WTC11 (cell line): Measurements from ENCODE around the gene SLC18A2. TPM values are rescaled to one million over a fixed set of nuclear protein-coding genes. Genes with fewer than 3 reads are reported as not detected.

ENCODE experiments used
- ATAC-seq: fragments of 200-7000 bp; cut with Tn5 transposase; 2 replicates; pipeline ENCODE4 v1.10.0; 2021; ENCODE audit warnings: mild to moderate bottlenecking, moderate library complexity
- CTCF ChIA-PET: fragments of 300-600 bp; sonication (Branson Sonifier 250); formaldehyde crosslinking; loops from one replicate; lab custom pipeline; 2021; ENCODE audit warnings: antibody characterized with exemption; lab: Charles Lee
- POLR2A ChIA-PET: fragments of 350-600 bp; sonication (Branson Sonifier 250); formaldehyde crosslinking; loops from one replicate; lab custom pipeline; 2021; ENCODE audit warnings: antibody characterized with exemption; lab: Charles Lee
- DNase-seq: peaks from one replicate; pipeline ENCODE4 v3.0.0; 2021; ENCODE audit warnings: low spot score
- H3K27ac Mint-ChIP-seq: 2 replicates; pipeline ENCODE4 v1.8.0; 2021; ENCODE audit warnings: mixed read lengths
- H3K27me3 Mint-ChIP-seq: 2 replicates; pipeline ENCODE4 v1.8.0; 2021; ENCODE audit warnings: low read depth, mild to moderate bottlenecking, moderate library complexity, mixed read lengths
- H3K36me3 Mint-ChIP-seq: 2 replicates; pipeline ENCODE4 v1.8.0; 2021; ENCODE audit warnings: mixed read lengths
- H3K4me1 Mint-ChIP-seq: 2 replicates; pipeline ENCODE4 v1.8.0; 2022; ENCODE audit warnings: mixed read lengths
- H3K4me3 Mint-ChIP-seq: 2 replicates; pipeline ENCODE4 v1.8.0; 2021; ENCODE audit warnings: mild to moderate bottlenecking, moderate library complexity, mixed read lengths
- H3K9me3 Mint-ChIP-seq: 2 replicates; pipeline ENCODE4 v1.8.0; 2021; ENCODE audit warnings: mixed read lengths
- FOXJ3 ChIP-seq: sonication (generic); formaldehyde crosslinking; IDR thresholded peaks from 2 replicates; pipeline ENCODE4 v1.9.0; 2021; ENCODE audit warnings: missing genetic modification reagents, mild to moderate bottlenecking, borderline replicate concordance
- GTF2I ChIP-seq: fragments of 250-450 bp; sonication (Bioruptor Pico); conservative IDR thresholded peaks from 2 replicates; pipeline ENCODE4 v1.4.0; 2021; ENCODE audit warnings: mild to moderate bottlenecking
- NFE2L1 ChIP-seq: sonication (generic); formaldehyde crosslinking; IDR thresholded peaks from 2 replicates; pipeline ENCODE4 v1.8.1; 2023; ENCODE audit warnings: missing genetic modification reagents
- NR1H2 ChIP-seq: sonication (generic); formaldehyde crosslinking; IDR thresholded peaks from 2 replicates; pipeline ENCODE4 v1.9.0; 2021; ENCODE audit warnings: mild to moderate bottlenecking, moderate library complexity, missing genetic modification reagents
- RORB ChIP-seq: fragments of 250-450 bp; sonication (Bioruptor Pico); IDR thresholded peaks from 2 replicates; pipeline ENCODE4 v1.9.0; 2021; ENCODE audit warnings: mild to moderate bottlenecking
- SOX15 ChIP-seq: fragments of 250-450 bp; sonication (Bioruptor Pico); IDR thresholded peaks from 2 replicates; pipeline ENCODE4 v1.9.0; 2021; ENCODE audit warnings: mild to moderate bottlenecking
- ZBTB21 ChIP-seq: sonication (generic); formaldehyde crosslinking; IDR thresholded peaks from 2 replicates; pipeline ENCODE4 v1.8.1; 2023; ENCODE audit warnings: mild to moderate bottlenecking, missing genetic modification reagents, borderline replicate concordance
- ZNF263 ChIP-seq: sonication (generic); formaldehyde crosslinking; IDR thresholded peaks from 2 replicates; pipeline ENCODE4 v1.8.1; 2022; ENCODE audit warnings: low read depth, mild to moderate bottlenecking, moderate library complexity, missing genetic modification reagents
- ZNF317 ChIP-seq: sonication (generic); formaldehyde crosslinking; IDR thresholded peaks from 2 replicates; pipeline ENCODE4 v1.8.1; 2023; ENCODE audit warnings: low read depth, mild to moderate bottlenecking, moderate library complexity, missing genetic modification reagents, borderline replicate concordance
- total RNA-seq: library from RNA; stranded (reverse); gene quantifications from 3 replicates; pipeline ENCODE4 v1.2.3, GENCODE V29; 2021
- TF ChIP-seq, protein P1 (sequence below): fragments of 250-450 bp; sonication (Bioruptor Pico); IDR thresholded peaks from 2 replicates; pipeline ENCODE4 v1.8.0; 2021; ENCODE audit warnings: mild to moderate bottlenecking
- TF ChIP-seq, protein P2 (sequence below): fragments of 200-600 bp; IDR thresholded peaks from 2 replicates; pipeline ENCODE4 v1.8.0; 2022; ENCODE audit warnings: antibody characterized with exemption
- TF ChIP-seq, protein P3 (sequence below): sonication (generic); formaldehyde crosslinking; IDR thresholded peaks from 2 replicates; pipeline ENCODE4 v1.8.0; 2022; ENCODE audit warnings: mild to moderate bottlenecking, missing genetic modification reagents
- TF ChIP-seq, protein P4 (sequence below): sonication (generic); formaldehyde crosslinking; IDR thresholded peaks from 2 replicates; pipeline ENCODE4 v1.8.1; 2023; ENCODE audit warnings: mild to moderate bottlenecking, moderate library complexity, missing genetic modification reagents

The SLC18A2 gene
- total RNA-seq, 1 experiment from 2014 or later, result 5.9 TPM

DNA sequence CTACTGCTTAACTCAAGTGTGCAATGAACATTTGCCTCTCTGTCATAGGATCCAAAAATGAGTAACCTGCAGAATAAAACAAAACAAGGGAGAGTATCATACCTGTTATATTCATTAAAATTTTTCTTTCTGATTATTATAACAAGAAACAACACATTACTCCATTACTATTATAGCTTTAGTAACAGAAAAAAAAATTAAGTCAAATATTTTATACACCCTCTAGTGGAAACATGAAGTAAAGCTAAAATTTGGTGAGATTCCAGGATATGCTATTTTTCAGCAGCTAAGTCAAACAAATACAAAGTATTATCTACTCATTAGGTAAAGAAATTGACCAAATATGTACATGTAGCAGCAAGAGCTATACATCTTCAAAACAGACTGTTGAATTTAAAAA lies 78.0 kb downstream of the SLC18A2 start:
- Mint-ChIP-seq H3K4me1 (peaks cover 25% of the 10 kb centered on the region), H3K27me3 (no peaks in the 10 kb centered on the region), H3K4me3 (no peak overlapping the region)
- DNase-seq (no peak), ATAC-seq (no peak)
- TF ChIP-seq NR1H2 (CRISPR knock-in tag) (no peak), FOXJ3 (CRISPR knock-in tag) (no peak), ZBTB21 (CRISPR knock-in tag) (no peak), ZNF317 (CRISPR knock-in tag) (no peak), SOX15 (CRISPR knock-in tag) (no peak)
- TF ChIP-seq, protein P1, sequence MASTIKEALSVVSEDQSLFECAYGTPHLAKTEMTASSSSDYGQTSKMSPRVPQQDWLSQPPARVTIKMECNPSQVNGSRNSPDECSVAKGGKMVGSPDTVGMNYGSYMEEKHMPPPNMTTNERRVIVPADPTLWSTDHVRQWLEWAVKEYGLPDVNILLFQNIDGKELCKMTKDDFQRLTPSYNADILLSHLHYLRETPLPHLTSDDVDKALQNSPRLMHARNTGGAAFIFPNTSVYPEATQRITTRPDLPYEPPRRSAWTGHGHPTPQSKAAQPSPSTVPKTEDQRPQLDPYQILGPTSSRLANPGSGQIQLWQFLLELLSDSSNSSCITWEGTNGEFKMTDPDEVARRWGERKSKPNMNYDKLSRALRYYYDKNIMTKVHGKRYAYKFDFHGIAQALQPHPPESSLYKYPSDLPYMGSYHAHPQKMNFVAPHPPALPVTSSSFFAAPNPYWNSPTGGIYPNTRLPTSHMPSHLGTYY, result no peak
- TF ChIP-seq, all 79 proteins: peak for 0
- POLR2A ChIA-PET, result no interaction called here
- H3K36me3 Mint-ChIP-seq, result no peaks in the 10 kb centered on the region
- no peak overlapping the region for H3K27ac Mint-ChIP-seq
- CTCF ChIA-PET, result interaction anchor here (0.7 to 4.6 kb wide), 20 partner anchors 9 to 143 kb away, joined by 3 to 119 read pairs (median 4); no protein-coding TSS in a partner anchor
- no peaks in the 10 kb centered on the region for H3K9me3 Mint-ChIP-seq

DNA sequence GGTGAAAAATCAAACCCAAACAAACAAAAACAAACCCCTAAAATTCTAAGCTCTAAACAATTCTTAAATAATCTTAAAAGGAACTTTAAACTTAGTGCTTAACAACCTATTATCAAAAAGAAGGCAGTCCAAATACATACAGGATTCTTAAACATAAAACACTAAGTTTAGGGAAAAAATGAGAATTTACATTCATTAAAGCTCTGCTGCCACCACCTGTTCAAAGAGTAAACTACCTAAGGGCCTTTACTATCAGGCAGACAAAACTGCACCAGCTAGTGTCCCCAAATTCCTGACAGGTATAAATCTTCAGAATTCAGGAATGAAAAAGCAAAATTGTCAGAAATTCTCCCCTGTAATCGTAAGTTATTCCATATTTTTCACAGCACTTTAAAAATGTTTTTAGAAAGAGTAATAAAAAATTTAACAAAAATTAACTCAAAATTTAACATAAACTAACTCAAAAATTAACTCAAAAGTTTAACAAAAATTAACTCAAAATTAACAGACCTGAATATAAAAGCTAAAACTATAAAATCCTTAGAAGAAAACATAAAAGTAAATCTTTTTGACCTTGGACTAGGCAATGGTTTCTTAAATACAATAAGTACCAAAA lies 79.2 kb downstream of the SLC18A2 start:
- no peak overlapping the region for H3K27ac Mint-ChIP-seq
- peaks cover 34% of the 10 kb centered on the region for H3K4me1 Mint-ChIP-seq
- POLR2A ChIA-PET, result interaction anchor here (1.2 kb wide), 1 partner anchor 103 kb away, joined by 3 read pairs; no protein-coding TSS in a partner anchor
- CTCF ChIA-PET, result interaction anchor here (0.6 to 4.6 kb wide), 23 partner anchors 8 to 123 kb away, joined by 3 to 119 read pairs (median 5); partner anchors contain the start of gene SLC18A2
- H3K4me3 Mint-ChIP-seq, result no peak overlapping the region
- peak; percentile 69 for ATAC-seq
- H3K9me3 Mint-ChIP-seq, result no peaks in the 10 kb centered on the region
- H3K36me3 Mint-ChIP-seq, result peaks cover 9% of the 10 kb centered on the region
- TF ChIP-seq SOX15 (CRISPR knock-in tag), result no peak
- TF ChIP-seq, protein P2, sequence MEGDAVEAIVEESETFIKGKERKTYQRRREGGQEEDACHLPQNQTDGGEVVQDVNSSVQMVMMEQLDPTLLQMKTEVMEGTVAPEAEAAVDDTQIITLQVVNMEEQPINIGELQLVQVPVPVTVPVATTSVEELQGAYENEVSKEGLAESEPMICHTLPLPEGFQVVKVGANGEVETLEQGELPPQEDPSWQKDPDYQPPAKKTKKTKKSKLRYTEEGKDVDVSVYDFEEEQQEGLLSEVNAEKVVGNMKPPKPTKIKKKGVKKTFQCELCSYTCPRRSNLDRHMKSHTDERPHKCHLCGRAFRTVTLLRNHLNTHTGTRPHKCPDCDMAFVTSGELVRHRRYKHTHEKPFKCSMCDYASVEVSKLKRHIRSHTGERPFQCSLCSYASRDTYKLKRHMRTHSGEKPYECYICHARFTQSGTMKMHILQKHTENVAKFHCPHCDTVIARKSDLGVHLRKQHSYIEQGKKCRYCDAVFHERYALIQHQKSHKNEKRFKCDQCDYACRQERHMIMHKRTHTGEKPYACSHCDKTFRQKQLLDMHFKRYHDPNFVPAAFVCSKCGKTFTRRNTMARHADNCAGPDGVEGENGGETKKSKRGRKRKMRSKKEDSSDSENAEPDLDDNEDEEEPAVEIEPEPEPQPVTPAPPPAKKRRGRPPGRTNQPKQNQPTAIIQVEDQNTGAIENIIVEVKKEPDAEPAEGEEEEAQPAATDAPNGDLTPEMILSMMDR, result 0 out of 2 replicates have a peak, but pooled peaks have one; percentile 29
- TF ChIP-seq, all 79 proteins: peak for 1
- H3K27me3 Mint-ChIP-seq, result no peaks in the 10 kb centered on the region
- DNase-seq, result no peak

DNA sequence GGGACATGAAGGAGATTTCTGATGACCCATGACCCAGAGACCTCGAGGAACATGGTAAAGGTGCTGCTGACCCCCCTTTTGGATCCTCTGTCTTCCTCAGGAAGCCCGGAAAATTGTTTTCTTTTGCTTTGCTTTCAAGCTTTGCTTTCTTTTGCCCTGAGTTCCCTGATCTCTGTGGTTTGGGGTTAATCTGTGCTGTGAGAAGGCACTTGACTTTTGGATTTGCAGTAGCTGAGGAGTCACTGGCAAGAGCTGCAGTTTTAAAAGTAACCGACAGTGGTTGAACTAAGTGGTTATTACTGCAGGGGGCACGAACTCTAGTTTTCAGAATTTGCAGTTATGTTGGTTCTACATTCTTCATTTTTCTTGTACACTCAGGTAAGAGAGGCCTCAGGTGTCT lies 81.3 kb downstream of the SLC18A2 start:
- CTCF ChIA-PET, result interaction anchor here (1.2 to 3.1 kb wide), 6 partner anchors 9 to 144 kb away, joined by 3 to 36 read pairs (median 4); no protein-coding TSS in a partner anchor

DNA sequence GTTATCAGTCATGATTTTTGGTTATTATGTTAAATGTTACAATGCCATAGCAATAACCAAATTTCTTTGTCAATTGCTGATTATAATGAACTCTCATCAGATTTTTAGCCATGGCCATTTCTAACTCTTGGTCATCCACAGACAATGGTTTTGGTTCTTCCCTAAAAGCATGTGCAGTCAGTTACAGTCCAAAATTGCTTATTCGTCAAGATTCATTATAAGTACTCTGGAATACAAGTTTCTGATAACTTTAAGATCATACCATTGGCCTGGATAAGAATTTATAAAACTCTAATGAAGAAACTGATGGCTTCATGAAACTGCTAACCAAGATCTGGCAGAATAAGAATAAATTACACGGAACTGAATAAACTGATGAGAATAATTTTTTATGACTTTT lies 83.5 kb downstream of the SLC18A2 start:
- Mint-ChIP-seq H3K27me3 (no peaks in the 10 kb centered on the region), H3K9me3 (0 out of 2 replicates have a peak, but pooled peaks cover 6% of the 10 kb centered on the region), H3K4me3 (no peak overlapping the region), H3K27ac (no peak overlapping the region), H3K4me1 (peaks cover 65% of the 10 kb centered on the region)
- ChIA-PET CTCF (interaction anchor here (0.6 to 3.1 kb wide), 5 partner anchors 11 to 839 kb away, joined by 3 to 36 read pairs (median 3); no protein-coding TSS in a partner anchor), POLR2A (interaction anchor here (0.6 to 0.9 kb wide), 3 partner anchors 9 to 101 kb away, joined by 3 to 7 read pairs (median 4); no protein-coding TSS in a partner anchor)
- DNase-seq (no peak), ATAC-seq (no peak)
- TF ChIP-seq ZNF317 (CRISPR knock-in tag), result no peak
- no peak for TF ChIP-seq RORB (CRISPR knock-in tag)
- no peak for TF ChIP-seq NFE2L1 (CRISPR knock-in tag)
- no peak for TF ChIP-seq GTF2I (CRISPR knock-in tag)
- TF ChIP-seq, protein P3, sequence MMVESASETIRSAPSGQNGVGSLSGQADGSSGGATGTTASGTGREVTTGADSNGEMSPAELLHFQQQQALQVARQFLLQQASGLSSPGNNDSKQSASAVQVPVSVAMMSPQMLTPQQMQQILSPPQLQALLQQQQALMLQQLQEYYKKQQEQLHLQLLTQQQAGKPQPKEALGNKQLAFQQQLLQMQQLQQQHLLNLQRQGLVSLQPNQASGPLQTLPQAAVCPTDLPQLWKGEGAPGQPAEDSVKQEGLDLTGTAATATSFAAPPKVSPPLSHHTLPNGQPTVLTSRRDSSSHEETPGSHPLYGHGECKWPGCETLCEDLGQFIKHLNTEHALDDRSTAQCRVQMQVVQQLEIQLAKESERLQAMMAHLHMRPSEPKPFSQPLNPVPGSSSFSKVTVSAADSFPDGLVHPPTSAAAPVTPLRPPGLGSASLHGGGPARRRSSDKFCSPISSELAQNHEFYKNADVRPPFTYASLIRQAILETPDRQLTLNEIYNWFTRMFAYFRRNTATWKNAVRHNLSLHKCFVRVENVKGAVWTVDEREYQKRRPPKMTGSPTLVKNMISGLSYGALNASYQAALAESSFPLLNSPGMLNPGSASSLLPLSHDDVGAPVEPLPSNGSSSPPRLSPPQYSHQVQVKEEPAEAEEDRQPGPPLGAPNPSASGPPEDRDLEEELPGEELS (CRISPR knock-in tag), result no peak
- TF ChIP-seq, all 79 proteins: peak for 0
- H3K36me3 Mint-ChIP-seq, result peaks cover 16% of the 10 kb centered on the region

More for the DNA sequence above, 81.3 kb downstream of the SLC18A2 start:
- Mint-ChIP-seq H3K4me1 (peaks cover 48% of the 10 kb centered on the region), H3K36me3 (peaks cover 16% of the 10 kb centered on the region), H3K27me3 (no peaks in the 10 kb centered on the region), H3K27ac (peak overlapping the region; percentile 59), H3K4me3 (no peak overlapping the region), H3K9me3 (0 out of 2 replicates have a peak, but pooled peaks cover 6% of the 10 kb centered on the region)
- POLR2A ChIA-PET, result no interaction called here
- TF ChIP-seq, protein P4, sequence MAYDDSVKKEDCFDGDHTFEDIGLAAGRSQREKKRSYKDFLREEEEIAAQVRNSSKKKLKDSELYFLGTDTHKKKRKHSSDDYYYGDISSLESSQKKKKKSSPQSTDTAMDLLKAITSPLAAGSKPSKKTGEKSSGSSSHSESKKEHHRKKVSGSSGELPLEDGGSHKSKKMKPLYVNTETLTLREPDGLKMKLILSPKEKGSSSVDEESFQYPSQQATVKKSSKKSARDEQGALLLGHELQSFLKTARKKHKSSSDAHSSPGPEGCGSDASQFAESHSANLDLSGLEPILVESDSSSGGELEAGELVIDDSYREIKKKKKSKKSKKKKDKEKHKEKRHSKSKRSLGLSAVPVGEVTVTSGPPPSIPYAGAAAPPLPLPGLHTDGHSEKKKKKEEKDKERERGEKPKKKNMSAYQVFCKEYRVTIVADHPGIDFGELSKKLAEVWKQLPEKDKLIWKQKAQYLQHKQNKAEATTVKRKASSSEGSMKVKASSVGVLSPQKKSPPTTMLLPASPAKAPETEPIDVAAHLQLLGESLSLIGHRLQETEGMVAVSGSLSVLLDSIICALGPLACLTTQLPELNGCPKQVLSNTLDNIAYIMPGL (CRISPR knock-in tag), result no peak
- TF ChIP-seq ZNF263 (CRISPR knock-in tag), result no peak
- DNase-seq (no peak), ATAC-seq (no peak)
